ENCODE results near the gene PSMD9. TPM values are rescaled to one million over a fixed set of nuclear protein-coding genes. Genes with fewer than 3 reads are reported as not detected.
"Not testable (repeated sequence)": the region's sequence is repeated elsewhere in the genome, so short reads cannot be mapped to it uniquely, and the experiment has no call there.

The PSMD9 gene
- total RNA-seq, 1 experiment from 2014 or later: 64.8 TPM

DNA sequence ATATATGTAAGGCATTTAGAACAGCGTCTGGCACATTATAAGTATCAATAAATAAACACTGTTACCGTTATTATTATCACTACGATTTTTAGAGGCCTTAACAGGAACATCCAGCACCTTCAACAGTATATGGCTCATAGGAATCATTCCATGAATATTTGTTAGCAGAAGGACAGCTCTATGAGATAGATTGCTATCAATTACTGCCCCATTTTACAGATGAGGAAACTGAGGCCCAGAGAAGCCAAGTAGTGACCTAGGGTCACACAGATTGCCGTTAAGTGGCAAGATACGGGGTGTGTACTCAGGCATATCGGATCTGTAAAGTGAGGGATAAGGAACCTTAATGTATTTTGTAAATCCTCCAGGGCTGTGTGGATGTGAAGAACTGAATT is 510 bp upstream of the PSMD9 start:
- intact Hi-C loops (cut with micrococcal nuclease; ENCODE audit: unreplicated experiment): loop anchor here (1.0 to 2.0 kb wide), 4 partner anchors 49 to 191 kb away; no protein-coding TSS in a partner anchor
- Histone ChIP-seq H2AFZ (peak overlapping the region; percentile 62), H3K27ac (peak overlapping the region; percentile 46), H3K4me3 (peak overlapping the region; percentile 73; the same call in 1 of the 2 replicates), H3K79me2 (ENCODE audit: low read depth) (peaks cover 33% of the 10 kb centered on the region), H3K9me2 (ENCODE audit: insufficient read depth) (no peaks in the 10 kb centered on the region), H3K4me2 (peak overlapping the region; percentile 90), H3K36me3 (ENCODE audit: low read depth) (0 out of 2 replicates have a peak, but pooled peaks cover 4% of the 10 kb centered on the region), H3K27me3 (ENCODE audit: insufficient read depth, low read depth) (no peaks in the 10 kb centered on the region), H4K20me1 (ENCODE audit: insufficient read depth) (no peaks in the 10 kb centered on the region), H3F3A (ENCODE audit: insufficient read depth, low read depth) (peaks cover 28% of the 10 kb centered on the region), H3K9me3 (ENCODE audit: insufficient read depth, low read depth) (no peaks in the 10 kb centered on the region), H3K4me1 (replicated peaks; ENCODE audit: insufficient read depth) (peaks cover 26% of the 10 kb centered on the region)
- ChIA-PET POLR2A (ENCODE audit: unreplicated experiment) (interaction anchor here (0.5 to 1.0 kb wide), 5 partner anchors 85 to 612 kb away, joined by 3 to 9 read pairs (median 3); partner anchors contain the start of gene CAMKK2), CTCF (interaction anchor here (0.5 to 2.3 kb wide), 4 partner anchors 47 to 447 kb away, joined by 3 to 18 read pairs (median 8); partner anchors contain the start of gene RHOF)
- DNase-seq: no peak
- TSS peak; percentile 92 for BruUV-seq (replicated peaks)
- TF ChIP-seq CTCF (conservative IDR thresholded peaks at IDR 0.05): peak; percentile 60
- no peak for TF ChIP-seq EZH2 (IDR thresholded peaks at IDR 0.05; ENCODE audit: low read depth)

GRCh38 chr12:121889274-121889624 is 659 bp downstream of the PSMD9 start:
- ChIA-PET POLR2A (ENCODE audit: unreplicated experiment) (no interaction called here), CTCF (interaction anchor here (0.6 to 2.3 kb wide), 2 partner anchors 94 to 207 kb away, joined by 7 to 18 read pairs; partner anchors contain the start of gene RHOF)
- 0 out of 2 replicates have a peak, but pooled peaks cover 4% of the 10 kb centered on the region for H3K36me3 ChIP-seq (ENCODE audit: low read depth)
- DNase-seq: no peak
- no peaks in the 10 kb centered on the region for H3K27me3 ChIP-seq (ENCODE audit: insufficient read depth, low read depth)
- intact Hi-C loops (cut with micrococcal nuclease; ENCODE audit: unreplicated experiment): loop anchor here (2.0 kb wide), 1 partner anchor 192 kb away; no protein-coding TSS in a partner anchor
- TSS peak; percentile 48 for BruUV-seq (replicated peaks)
- peak overlapping the region; percentile 90 for H3K4me2 ChIP-seq
- peak overlapping the region; percentile 72 for H3K27ac ChIP-seq
- H3K9me3 ChIP-seq (ENCODE audit: insufficient read depth, low read depth): no peaks in the 10 kb centered on the region
- peaks cover 23% of the 10 kb centered on the region for H3F3A ChIP-seq (ENCODE audit: insufficient read depth, low read depth)
- TF ChIP-seq CTCF (conservative IDR thresholded peaks at IDR 0.05): no peak
- no peak for TF ChIP-seq EZH2 (IDR thresholded peaks at IDR 0.05; ENCODE audit: low read depth)
- H3K4me3 ChIP-seq: peak overlapping the region; percentile 73
- H3K79me2 ChIP-seq (ENCODE audit: low read depth): peaks cover 40% of the 10 kb centered on the region
- H4K20me1 ChIP-seq (ENCODE audit: insufficient read depth): no peaks in the 10 kb centered on the region
- H3K9me2 ChIP-seq (ENCODE audit: insufficient read depth): no peaks in the 10 kb centered on the region
- peak overlapping the region; percentile 79 for H2AFZ ChIP-seq
- H3K4me1 ChIP-seq (replicated peaks; ENCODE audit: insufficient read depth): peaks cover 26% of the 10 kb centered on the region

GRCh38 chr12:121889661-121890060 is 1.1 kb downstream of the PSMD9 start:
- BruUV-seq (replicated peaks); H3K9me3 ChIP-seq (ENCODE audit: insufficient read depth, low read depth); DNase-seq; H3K9me2 ChIP-seq (ENCODE audit: insufficient read depth); H2AFZ ChIP-seq; H3K27me3 ChIP-seq (ENCODE audit: insufficient read depth, low read depth); H3K36me3 ChIP-seq (ENCODE audit: low read depth); H4K20me1 ChIP-seq (ENCODE audit: insufficient read depth): not testable (repeated sequence)
- H3K4me2 ChIP-seq: peak overlapping the region; percentile 90
- H3K27ac ChIP-seq: peak overlapping the region; percentile 72
- H3K4me3 ChIP-seq: peak overlapping the region; percentile 73
- intact Hi-C loops (cut with micrococcal nuclease; ENCODE audit: unreplicated experiment): loop anchor here (2.0 kb wide), 1 partner anchor 193 kb away; no protein-coding TSS in a partner anchor
- peaks cover 22% of the 10 kb centered on the region for H3F3A ChIP-seq (ENCODE audit: insufficient read depth, low read depth)
- peaks cover 28% of the 10 kb centered on the region for H3K4me1 ChIP-seq (replicated peaks; ENCODE audit: insufficient read depth)
- ChIA-PET CTCF (interaction anchor here (0.6 to 2.3 kb wide), 2 partner anchors 95 to 207 kb away, joined by 7 to 18 read pairs; partner anchors contain the start of gene RHOF), POLR2A (ENCODE audit: unreplicated experiment) (interaction anchor here (0.6 kb wide), 1 partner anchor 44 kb away, joined by 3 read pairs; no protein-coding TSS in a partner anchor)
- H3K79me2 ChIP-seq (ENCODE audit: low read depth): peaks cover 44% of the 10 kb centered on the region
